Glutamatergic neuron (in vitro differentiated cells): ENCODE data around the gene INTU. TPM values are rescaled to one million over a fixed set of nuclear protein-coding genes. Genes with fewer than 3 reads are reported as not detected.

ENCODE experiments used
- DNase-seq: peaks from one replicate; pipeline ENCODE4 v3.0.0; 2022
- H3K27ac Mint-ChIP-seq: one replicate; pipeline ENCODE4 v1.8.0; 2020; ENCODE audit warnings: mild to moderate bottlenecking, mixed read lengths, inconsistent platforms; ENCODE audit not compliant: unreplicated experiment
- H3K27me3 Mint-ChIP-seq: one replicate; pipeline ENCODE4 v1.8.0; 2020; ENCODE audit warnings: mild to moderate bottlenecking, moderate library complexity, mixed read lengths, inconsistent platforms; ENCODE audit not compliant: unreplicated experiment
- H3K36me3 Mint-ChIP-seq: one replicate; pipeline ENCODE4 v1.8.0; 2020; ENCODE audit warnings: mild to moderate bottlenecking, mixed read lengths, inconsistent platforms; ENCODE audit not compliant: unreplicated experiment
- H3K4me1 Mint-ChIP-seq: one replicate; pipeline ENCODE4 v1.8.0; 2020; ENCODE audit warnings: mild to moderate bottlenecking, low read depth, mixed read lengths, inconsistent platforms; ENCODE audit not compliant: unreplicated experiment
- H3K4me3 Mint-ChIP-seq: one replicate; pipeline ENCODE4 v1.8.0; 2020; ENCODE audit warnings: mild to moderate bottlenecking, mixed read lengths, inconsistent platforms; ENCODE audit not compliant: unreplicated experiment
- H3K9me3 Mint-ChIP-seq: one replicate; pipeline ENCODE4 v1.8.0; 2020; ENCODE audit warnings: mild to moderate bottlenecking, moderate library complexity, mixed read lengths, inconsistent platforms; ENCODE audit not compliant: unreplicated experiment
- CTCF ChIP-seq: fragments of 200-600 bp; sonication (generic); IDR thresholded peaks from one replicate; pipeline ENCODE4 v1.5.0; 2021; ENCODE audit not compliant: partially characterized antibody, unreplicated experiment
- total RNA-seq: library from RNA; stranded (reverse); fragmentation: NEBNext Ultra II Directional; extraction: Animal tissue kit (Norgen Biotek cat#: 25700); gene quantifications from one replicate; pipeline ENCODE4 v1.2.1, GENCODE V29; 2021; ENCODE audit not compliant: unreplicated experiment

The INTU gene
- total RNA-seq, 1 donor from 2014 or later = 6.3 TPM

- Mint-ChIP-seq H3K4me1 (no peaks in the 10 kb centered on the region), H3K27me3 (no peaks in the 10 kb centered on the region), H3K9me3 (no peaks in the 10 kb centered on the region), H3K27ac (no peak overlapping the region), H3K36me3 (no peaks in the 10 kb centered on the region), H3K4me3 (no peak overlapping the region)
- no peak for TF ChIP-seq CTCF
- DNase-seq = no peak
Measured at GRCh38 chr4:127669691-127670090, 36.9 kb downstream of the INTU start.

GRCh38 chr4:127672111-127672510, 39.4 kb downstream of the INTU start:
- H3K27ac Mint-ChIP-seq = no peak overlapping the region

GRCh38 chr4:127685292-127685691, 52.5 kb downstream of the INTU start:
- H3K36me3 Mint-ChIP-seq = no peaks in the 10 kb centered on the region
- no peaks in the 10 kb centered on the region for H3K4me1 Mint-ChIP-seq
- H3K9me3 Mint-ChIP-seq = no peaks in the 10 kb centered on the region
- no peak for TF ChIP-seq CTCF
- H3K27ac Mint-ChIP-seq = no peak overlapping the region
- H3K27me3 Mint-ChIP-seq = peaks cover 2% of the 10 kb centered on the region
- DNase-seq = no peak
- H3K4me3 Mint-ChIP-seq = no peak overlapping the region

More at GRCh38 chr4:127672111-127672510, 39.4 kb downstream of the INTU start:
- Mint-ChIP-seq H3K9me3 (no peaks in the 10 kb centered on the region), H3K4me3 (no peak overlapping the region), H3K36me3 (no peaks in the 10 kb centered on the region), H3K27me3 (no peaks in the 10 kb centered on the region), H3K4me1 (no peaks in the 10 kb centered on the region)
- TF ChIP-seq CTCF = no peak
- no peak for DNase-seq

- H3K27me3 Mint-ChIP-seq = peaks cover 2% of the 10 kb centered on the region
- H3K9me3 Mint-ChIP-seq = no peaks in the 10 kb centered on the region
- no peaks in the 10 kb centered on the region for H3K36me3 Mint-ChIP-seq
- no peak for DNase-seq
- TF ChIP-seq CTCF = no peak
- no peak overlapping the region for H3K27ac Mint-ChIP-seq
- H3K4me3 Mint-ChIP-seq = no peak overlapping the region
- H3K4me1 Mint-ChIP-seq = no peaks in the 10 kb centered on the region
Measured at GRCh38 chr4:127686658-127687057, 53.9 kb downstream of the INTU start.

- Mint-ChIP-seq H3K27ac (no peak overlapping the region), H3K27me3 (peaks cover 3% of the 10 kb centered on the region), H3K4me1 (no peaks in the 10 kb centered on the region), H3K9me3 (no peaks in the 10 kb centered on the region), H3K36me3 (no peaks in the 10 kb centered on the region), H3K4me3 (no peak overlapping the region)
- TF ChIP-seq CTCF = no peak
- DNase-seq = no peak
Measured at GRCh38 chr4:127687580-127687979, 54.8 kb downstream of the INTU start.
